Ovary (tissue), 9 donors: ENCODE measurements around the gene TACC2. TPM values are rescaled to one million over a fixed set of nuclear protein-coding genes. Genes with fewer than 3 reads are reported as not detected.
A peak's percentile ranks its signal among the peaks of the same experiment; 100 is the strongest.

Source experiments
- DNase-seq, 5 donors: peaks; one replicate each; pipeline ENCODE4 v3.0.0-alpha.2; 2019 to 2020
- H3K27ac ChIP-seq, 2 donors: fragments of 200-600 bp; one replicate each; pipeline versions ENCODE4 v1.5.1 to v1.8.0; 2019 to 2022
- H3K27me3 ChIP-seq: fragments of 200-600 bp; one replicate; pipeline ENCODE4 v1.8.0; 2022
- H3K36me3 ChIP-seq: fragments of 200-600 bp; sonication (generic); one replicate; pipeline ENCODE4 v1.5.1; 2019
- H3K4me1 ChIP-seq: one replicate; pipeline ENCODE4 v1.8.1; 2013; ENCODE audit warnings: mild to moderate bottlenecking, moderate library complexity; ENCODE audit not compliant: insufficient read depth
- H3K4me3 ChIP-seq: fragments of 200-600 bp; sonication (generic); one replicate; pipeline ENCODE4 v1.5.1; 2017
- H3K9me3 ChIP-seq, 2 donors: fragments of 200-600 bp in 1 of 2; sonication (generic) in 1 of 2; one replicate each; pipeline versions ENCODE4 v1.5.1 to v1.8.1; 2013 to 2019; ENCODE audit warnings: mild to moderate bottlenecking in 1 of 2, moderate library complexity in 1 of 2
- CTCF ChIP-seq, 3 donors: fragments of 450-650 bp in 2 of 3; fragments of 200-600 bp in 1 of 3; IDR thresholded peaks; one replicate each; pipeline versions ENCODE4 v1.5.1 to v1.8.0; 2016 to 2022; ENCODE audit warnings: antibody characterized with exemption in 3 of 3, mild to moderate bottlenecking in 1 of 3
- EP300 ChIP-seq: sonication (generic); formaldehyde crosslinking; IDR thresholded peaks from one replicate; pipeline ENCODE4 v1.6.1; 2017; ENCODE audit warnings: antibody characterized with exemption
- POLR2A ChIP-seq: fragments of 450-650 bp; IDR thresholded peaks from one replicate; pipeline ENCODE4 v1.6.1; 2017; ENCODE audit warnings: antibody characterized with exemption, mild to moderate bottlenecking, moderate library complexity
- WGBS, 3 donors: extraction: QIAGEN DNeasy Blood & Tissue Kit in 1 of 3; methylation state at CpG; one replicate each; pipeline versions ENCODE4 v1.1.5 to v1.1.7; 2013 to 2017; 5-methylcytosine and 5-hydroxymethylcytosine counted together
- intact Hi-C, 4 donors: fragments of 100-400 bp; cut with DNase I; formaldehyde crosslinking; loops; one replicate each; pipeline versions ENCODE4 v1.11.0 to v1.15.1; 2022 to 2023
- polyA plus RNA-seq, 2 donors: library from polyadenylated mRNA; stranded (reverse); fragments of 200-250 nt in 1 of 2; fragments of 350-450 nt in 1 of 2; fragmentation: Illumina TruSeq in 1 of 2; extraction: RNeasy Lipid Tissue Mini Kit (QIAGEN cat#74804) in 1 of 2; gene quantifications; one replicate each; pipeline ENCODE4 v1.2.3, GENCODE V29; 2013 to 2014
- total RNA-seq, 7 donors: library from RNA; depleted of rRNA in 2 of 7; stranded (reverse); fragments of >200 nt in 2 of 7; fragmentation: NEBNext Ultra II Directional in 3 of 7; extraction: Animal tissue kit (Norgen Biotek cat#: 25700) in 3 of 7; gene quantifications; one replicate each; pipeline versions ENCODE4 v1.1.0 to v1.2.4, GENCODE V29; 2016 to 2023
- donor health status: DM: no; HTN: no; CAD: no; lungs with moderate emphysema.
- donor health status: DM: no; HTN: no; CAD: no.
- donor health status: Bipolar disorder and iron deficiency.
- donor health status: DM: yes; HTN: yes; CAD: no.
- donor health status: DM: no; HTN: no; CAD: no.
- donor health status: DM: yes; HTN: yes; CAD: no.

The TACC2 gene
- total and polyA plus RNA-seq, 9 donors: 6.1 to 66.4 (median 14.2) TPM

- 5 to 6% (median 6%) methylated on average over 21 of the region's 21 CpGs for WGBS, 3 donors
- H3K9me3 ChIP-seq: no peaks in the 10 kb centered on the region
- peak overlapping the region; percentile 92 to 93 for H3K27ac ChIP-seq
- intact Hi-C loops: loop anchor here in 1 of 4 donors (10.0 kb wide), 1 partner anchor 141 kb away; no protein-coding TSS in a partner anchor
- no peak for DNase-seq
- TF ChIP-seq POLR2A (no peak), CTCF (IDR thresholded peaks at IDR 0.05) (peak in 1 of 3 donors; percentile 9), EP300 (no peak)
- H3K4me1 ChIP-seq: peaks cover 7% of the 10 kb centered on the region
- no peaks in the 10 kb centered on the region for H3K27me3 ChIP-seq
- H3K36me3 ChIP-seq: no peaks in the 10 kb centered on the region
- H3K4me3 ChIP-seq: peak overlapping the region; percentile 80
Observed at GRCh38 chr10:121974019-121974534, 14.9 kb upstream of the TACC2 start.

- peak; percentile 72 to 85 (median 79) for DNase-seq
- H3K9me3 ChIP-seq: no peaks in the 10 kb centered on the region
- no peaks in the 10 kb centered on the region for H3K36me3 ChIP-seq
- intact Hi-C loops: loop anchor here in 1 of 4 donors (10.0 kb wide), 1 partner anchor 140 kb away; no protein-coding TSS in a partner anchor
- WGBS, 3 donors: 0 to 1% (median 0%) methylated on average over 49 to 101 of the region's 101 CpGs
- peak within 1 kb of the TSS; percentile 80 for H3K4me3 ChIP-seq
- peak; percentile 22 for TF ChIP-seq POLR2A
- TF ChIP-seq EP300: no peak
- TF ChIP-seq CTCF (IDR thresholded peaks at IDR 0.05): peak in 2 of 3 donors; percentile 55 to 73
- H3K27ac ChIP-seq: peak within 1 kb of the TSS; percentile 92 to 93
- no peaks in the 10 kb centered on the region for H3K27me3 ChIP-seq
- peaks cover 7% of the 10 kb centered on the region for H3K4me1 ChIP-seq
Observed at GRCh38 chr10:121974535-121975294, 14.2 kb upstream of the TACC2 start, which contains the start of gene NSMCE4A. TSS of gene NSMCE4A (minus strand) at chr10:121975217. CDS start at chr10:121975165, 52 bp downstream.

GRCh38 chr10:121975295-121976086 is 13.5 kb upstream of the TACC2 start:
- Histone ChIP-seq H3K27ac (peak overlapping the region; percentile 92 to 93), H3K4me1 (peaks cover 7% of the 10 kb centered on the region), H3K27me3 (no peaks in the 10 kb centered on the region), H3K9me3 (no peaks in the 10 kb centered on the region), H3K4me3 (peak overlapping the region; percentile 80), H3K36me3 (no peaks in the 10 kb centered on the region)
- TF ChIP-seq CTCF (IDR thresholded peaks at IDR 0.05): peak in 1 of 3 donors; percentile 35
- TF ChIP-seq POLR2A: no peak
- WGBS, 3 donors: 33 to 42% (median 34%) methylated on average over 20 to 21 of the region's 21 CpGs
- DNase-seq: no peak
- intact Hi-C loops: loop anchor here in 1 of 4 donors (10.0 kb wide), 1 partner anchor 139 kb away; no protein-coding TSS in a partner anchor

GRCh38 chr10:121976607-121977006 is 12.4 kb upstream of the TACC2 start:
- intact Hi-C loops: loop anchor here in 1 of 4 donors (10.0 kb wide), 1 partner anchor 138 kb away; no protein-coding TSS in a partner anchor

More at GRCh38 chr10:121976607-121977006, 12.4 kb upstream of the TACC2 start:
- DNase-seq: no peak
- TF ChIP-seq EP300 (no peak), POLR2A (no peak), CTCF (IDR thresholded peaks at IDR 0.05) (no peak)
- WGBS, 3 donors: 91 to 95% (median 95%) methylated on average over 6 of the region's 6 CpGs
- Histone ChIP-seq H3K4me1 (peaks cover 7% of the 10 kb centered on the region), H3K36me3 (no peaks in the 10 kb centered on the region), H3K4me3 (no peak overlapping the region), H3K27me3 (no peaks in the 10 kb centered on the region), H3K9me3 (no peaks in the 10 kb centered on the region), H3K27ac (no peak overlapping the region)
